Measurements from ENCODE around the gene HSD3B7. TPM values are rescaled to one million over a fixed set of nuclear protein-coding genes. Genes with fewer than 3 reads are reported as not detected.

HSD3B7 gene
- total RNA-seq, 4 donors from 2014 or later: 12.4 to 29.8 (median 19.0) TPM

DNA sequence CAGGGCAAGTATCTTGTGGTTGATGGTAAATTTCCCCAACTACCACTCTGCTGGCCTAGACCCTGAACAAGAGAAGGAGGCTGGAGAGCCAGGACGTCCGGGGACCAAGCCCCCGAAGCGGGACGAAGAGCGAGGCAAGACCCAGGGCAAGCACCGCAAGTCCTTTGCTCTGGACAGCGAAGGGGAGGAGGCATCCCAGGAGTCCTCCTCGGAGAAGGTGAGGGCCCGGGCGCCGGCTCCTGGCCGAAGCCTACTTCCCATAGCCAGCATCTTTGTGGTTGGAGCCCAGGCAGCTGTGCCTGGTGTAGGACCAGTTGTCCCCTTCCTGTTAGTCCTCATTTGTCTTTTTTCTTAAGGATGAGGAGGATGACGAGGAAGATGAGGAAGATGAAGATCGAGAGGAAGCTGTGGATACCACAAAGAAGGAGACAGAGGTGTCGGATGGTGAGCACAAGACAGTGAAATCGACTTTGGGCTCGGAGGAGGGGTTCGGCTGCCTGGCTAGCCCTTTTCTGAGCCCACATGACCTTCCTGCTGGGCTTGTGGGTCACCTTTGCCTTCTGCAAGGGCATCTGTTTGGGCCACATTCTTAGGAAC, 15.7 kb upstream of the HSD3B7 start:
- intact Hi-C loops (cut with DNase I; ENCODE audit: low total_unique reads): no loop called here
- no peak overlapping the region for H3K4me3 ChIP-seq (ENCODE audit: low read depth, poor library complexity, severe bottlenecking)
- no peak for DNase-seq (ENCODE audit: low spot score in 2 of 2)
- 94 to 95% methylated on average over 19 of the region's 19 CpGs for WGBS, 2 donors
- TF ChIP-seq POLR2A (IDR thresholded peaks at IDR 0.05) (no peak), CTCF (IDR thresholded peaks at IDR 0.05) (no peak)

- WGBS, 2 donors: 95 to 97% methylated on average over 14 of the region's 14 CpGs
- TF ChIP-seq CTCF (IDR thresholded peaks at IDR 0.05) (no peak), POLR2A (IDR thresholded peaks at IDR 0.05) (no peak)
- DNase-seq (ENCODE audit: low spot score in 2 of 2): no peak
- no peak overlapping the region for H3K4me3 ChIP-seq (ENCODE audit: low read depth, poor library complexity, severe bottlenecking)
- intact Hi-C loops (cut with DNase I; ENCODE audit: low total_unique reads): no loop called here
These were observed 13.7 kb upstream of the HSD3B7 start for GRCh38 chr16:30971298-30971697.

- no peak for DNase-seq (ENCODE audit: low spot score in 2 of 2)
- intact Hi-C loops (cut with DNase I; ENCODE audit: low total_unique reads): no loop called here
- TF ChIP-seq POLR2A (IDR thresholded peaks at IDR 0.05): no peak
- no peak for TF ChIP-seq CTCF (IDR thresholded peaks at IDR 0.05)
- no peak overlapping the region for H3K4me3 ChIP-seq (ENCODE audit: low read depth, poor library complexity, severe bottlenecking)
- 82 to 84% methylated on average over 7 of the region's 7 CpGs for WGBS, 2 donors
These were observed 12.1 kb upstream of the HSD3B7 start for GRCh38 chr16:30972872-30973271.

GRCh38 chr16:30974348-30974747, 10.7 kb upstream of the HSD3B7 start:
- 95 to 99% methylated on average over 6 of the region's 6 CpGs for WGBS, 2 donors
- intact Hi-C loops (cut with DNase I; ENCODE audit: low total_unique reads): no loop called here
- H3K4me3 ChIP-seq (ENCODE audit: low read depth, poor library complexity, severe bottlenecking): no peak overlapping the region
- TF ChIP-seq CTCF (IDR thresholded peaks at IDR 0.05) (no peak), POLR2A (IDR thresholded peaks at IDR 0.05) (no peak)
- DNase-seq (ENCODE audit: low spot score in 2 of 2): no peak

DNA sequence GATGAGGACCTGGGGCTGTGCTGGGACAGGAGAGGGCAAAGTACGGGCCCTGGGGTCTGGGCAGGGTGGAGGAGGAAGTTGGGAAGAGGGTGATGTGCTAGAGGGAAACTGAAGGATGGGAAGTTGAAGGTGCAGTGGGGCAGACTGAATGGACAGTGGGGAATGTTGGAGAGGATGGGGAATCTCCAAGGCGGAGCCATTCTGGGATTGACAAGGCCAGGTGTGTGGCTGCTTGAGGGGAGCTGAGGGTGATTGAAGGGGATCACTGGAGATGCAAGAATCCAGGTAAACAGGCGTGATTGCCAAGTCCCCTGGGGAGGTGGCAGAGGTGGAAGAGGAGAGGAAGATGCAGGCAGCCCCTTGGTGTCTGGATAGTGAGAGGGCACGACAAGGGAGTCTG, 8.5 kb upstream of the HSD3B7 start:
- TF ChIP-seq POLR2A (IDR thresholded peaks at IDR 0.05) (no peak), CTCF (IDR thresholded peaks at IDR 0.05) (no peak)
- DNase-seq (ENCODE audit: low spot score in 2 of 2): no peak
- WGBS, 2 donors: 87 to 88% methylated on average over 4 of the region's 4 CpGs
- no peak overlapping the region for H3K4me3 ChIP-seq (ENCODE audit: low read depth, poor library complexity, severe bottlenecking)
- intact Hi-C loops (cut with DNase I; ENCODE audit: low total_unique reads): no loop called here

DNA sequence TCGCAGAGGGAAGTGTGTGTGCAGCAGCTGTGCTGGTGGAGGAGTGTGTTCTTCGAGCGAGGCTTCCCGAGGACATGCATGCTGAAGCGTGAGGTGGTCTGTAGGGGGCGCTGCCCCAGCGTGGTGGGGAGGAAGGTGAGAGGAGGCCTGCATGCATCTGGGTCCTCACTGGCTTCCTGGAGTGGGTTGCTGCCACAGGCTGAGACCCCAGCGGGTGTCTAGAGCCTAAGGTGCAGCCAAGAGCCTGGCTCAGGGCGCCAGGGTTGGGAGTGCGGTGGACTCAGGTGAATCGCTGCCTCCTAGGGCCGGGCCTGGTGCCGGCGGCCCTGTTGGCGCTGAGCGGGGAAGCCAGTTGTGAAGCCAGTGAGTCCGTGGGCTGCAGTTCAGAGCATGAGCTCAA, 7.5 kb upstream of the HSD3B7 start:
- intact Hi-C loops (cut with DNase I; ENCODE audit: low total_unique reads): no loop called here
- no peak for DNase-seq (ENCODE audit: low spot score in 2 of 2)
- no peak for TF ChIP-seq CTCF (IDR thresholded peaks at IDR 0.05)
- TF ChIP-seq POLR2A (IDR thresholded peaks at IDR 0.05): no peak
- 80 to 81% methylated on average over 14 to 15 of the region's 17 CpGs for WGBS, 2 donors
- H3K4me3 ChIP-seq (ENCODE audit: low read depth, poor library complexity, severe bottlenecking): no peak overlapping the region
